Measurements from ENCODE around the gene NEK7. TPM values are rescaled to one million over a fixed set of nuclear protein-coding genes. Genes with fewer than 3 reads are reported as not detected.
A peak's percentile ranks its signal among the peaks of the same experiment; 100 is the strongest.

NEK7 gene
- total RNA-seq, 1 donor from 2014 or later = 34.7 TPM

GRCh38 chr1:198160222-198160621 lies 3.4 kb downstream of the NEK7 start:
- H3K4me3 ChIP-seq = no peak overlapping the region
- TF ChIP-seq EZH2phosphoT487 (IDR thresholded peaks at IDR 0.05) = no peak
- no peak for TF ChIP-seq CTCF (IDR thresholded peaks at IDR 0.05)
- no peak for TF ChIP-seq EZH2 (IDR thresholded peaks at IDR 0.05)
- no peak overlapping the region for H2AFZ ChIP-seq (replicated peaks)
- no peak overlapping the region for H3K9ac ChIP-seq
- peaks cover 28% of the 10 kb centered on the region for H3K4me1 Mint-ChIP-seq
- peak overlapping the region; percentile 93 for H3K4me2 ChIP-seq
- peaks cover 71% of the 10 kb centered on the region for H3K79me2 ChIP-seq (ENCODE audit: low read depth)
- H3K27me3 ChIP-seq = no peaks in the 10 kb centered on the region
- no peak for DNase-seq (ENCODE audit: low spot score)
- no peaks in the 10 kb centered on the region for H3K36me3 ChIP-seq
- peaks cover 25% of the 10 kb centered on the region for H3F3A ChIP-seq (ENCODE audit: low read depth)
- no peaks in the 10 kb centered on the region for H4K20me1 ChIP-seq (ENCODE audit: low read depth)
- H3K27me3 Mint-ChIP-seq (ENCODE audit: insufficient read depth, low read depth) = peaks cover 7% of the 10 kb centered on the region
- H3K36me3 Mint-ChIP-seq = peaks cover 3% of the 10 kb centered on the region
- peaks cover 19% of the 10 kb centered on the region for H3K4me1 ChIP-seq
- H3K9me3 Mint-ChIP-seq = no peaks in the 10 kb centered on the region
- no peak overlapping the region for H3K27ac Mint-ChIP-seq
- H3K4me3 Mint-ChIP-seq = peak overlapping the region; percentile 63
- no peaks in the 10 kb centered on the region for H3K9me3 ChIP-seq (ENCODE audit: low read depth)
- no peak overlapping the region for H3K27ac ChIP-seq

DNA sequence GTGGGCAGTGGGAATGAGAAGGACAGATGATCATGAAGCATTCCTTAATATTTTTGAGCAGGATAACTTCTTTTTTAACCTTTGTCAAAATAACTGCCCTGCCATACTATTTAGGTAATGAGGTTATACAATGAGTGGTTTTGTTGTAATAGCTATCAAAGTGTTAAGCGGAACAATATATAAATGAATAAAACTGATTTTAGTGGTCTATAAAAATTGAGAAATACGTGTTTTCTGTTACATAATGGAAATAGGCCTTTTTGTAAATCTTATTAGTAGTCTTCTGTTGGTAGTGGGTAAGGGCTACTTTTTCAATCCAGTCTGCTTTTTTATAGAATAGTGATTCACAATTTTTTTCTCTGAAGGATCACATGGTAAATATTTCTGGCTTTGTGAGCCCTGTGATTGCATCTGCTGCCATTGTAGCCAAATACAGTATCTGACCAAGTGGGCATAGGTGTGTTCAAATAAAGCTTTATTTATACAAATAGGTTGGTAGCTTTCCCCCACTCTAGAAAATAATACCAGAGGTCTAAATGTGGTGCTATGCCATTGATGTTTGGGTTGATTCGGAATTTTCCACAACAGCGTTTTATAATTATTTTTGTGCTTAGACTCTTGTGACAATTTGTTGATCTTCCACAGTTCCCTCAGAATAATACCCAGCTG lies 4.3 kb downstream of the NEK7 start:
- Histone ChIP-seq H3F3A (ENCODE audit: low read depth) (peaks cover 25% of the 10 kb centered on the region), H2AFZ (replicated peaks) (no peak overlapping the region), H3K27ac (no peak overlapping the region), H3K27me3 (no peaks in the 10 kb centered on the region), H4K20me1 (ENCODE audit: low read depth) (no peaks in the 10 kb centered on the region), H3K9me3 (ENCODE audit: low read depth) (no peaks in the 10 kb centered on the region), H3K4me3 (no peak overlapping the region), H3K36me3 (no peaks in the 10 kb centered on the region), H3K79me2 (ENCODE audit: low read depth) (peaks cover 80% of the 10 kb centered on the region), H3K4me1 (peaks cover 27% of the 10 kb centered on the region), H3K9ac (no peak overlapping the region), H3K4me2 (no peak overlapping the region)
- Mint-ChIP-seq H3K4me3 (peak overlapping the region; percentile 62), H3K9me3 (no peaks in the 10 kb centered on the region), H3K4me1 (peaks cover 29% of the 10 kb centered on the region), H3K27me3 (ENCODE audit: insufficient read depth, low read depth) (peaks cover 7% of the 10 kb centered on the region), H3K36me3 (peaks cover 6% of the 10 kb centered on the region), H3K27ac (no peak overlapping the region)
- no peak for DNase-seq (ENCODE audit: low spot score)
- no peak for TF ChIP-seq CTCF (IDR thresholded peaks at IDR 0.05)
- no peak for TF ChIP-seq EZH2 (IDR thresholded peaks at IDR 0.05)
- no peak for TF ChIP-seq EZH2phosphoT487 (IDR thresholded peaks at IDR 0.05)

- no peaks in the 10 kb centered on the region for H3K9me3 ChIP-seq (ENCODE audit: low read depth)
- peaks cover 20% of the 10 kb centered on the region for H3F3A ChIP-seq (ENCODE audit: low read depth)
- no peak overlapping the region for H2AFZ ChIP-seq (replicated peaks)
- peaks cover 85% of the 10 kb centered on the region for H3K79me2 ChIP-seq (ENCODE audit: low read depth)
- no peaks in the 10 kb centered on the region for H3K27me3 ChIP-seq
- H3K4me1 ChIP-seq = peaks cover 33% of the 10 kb centered on the region
- no peak overlapping the region for H3K27ac Mint-ChIP-seq
- DNase-seq (ENCODE audit: low spot score) = no peak
- H3K36me3 ChIP-seq = no peaks in the 10 kb centered on the region
- H3K9me3 Mint-ChIP-seq = no peaks in the 10 kb centered on the region
- peaks cover 2% of the 10 kb centered on the region for H3K27me3 Mint-ChIP-seq (ENCODE audit: insufficient read depth, low read depth)
- H3K27ac ChIP-seq = no peak overlapping the region
- peaks cover 6% of the 10 kb centered on the region for H3K36me3 Mint-ChIP-seq
- no peaks in the 10 kb centered on the region for H4K20me1 ChIP-seq (ENCODE audit: low read depth)
- H3K4me1 Mint-ChIP-seq = peaks cover 34% of the 10 kb centered on the region
- H3K4me3 ChIP-seq = no peak overlapping the region
- H3K4me2 ChIP-seq = no peak overlapping the region
- H3K4me3 Mint-ChIP-seq = no peak overlapping the region
- no peak overlapping the region for H3K9ac ChIP-seq
- no peak for TF ChIP-seq EZH2 (IDR thresholded peaks at IDR 0.05)
- no peak for TF ChIP-seq EZH2phosphoT487 (IDR thresholded peaks at IDR 0.05)
- no peak for TF ChIP-seq CTCF (IDR thresholded peaks at IDR 0.05)
Observed at GRCh38 chr1:198161718-198162090, 4.9 kb downstream of the NEK7 start.
